GM12891 (cell line): Measurements from ENCODE around the gene MCM9.
A peak's percentile ranks its signal among the peaks of the same experiment; 100 is the strongest.

Source experiments
- DNase-seq: peaks from one replicate; pipeline ENCODE4 v3.0.0; 2011; ENCODE audit warnings: low spot score; ENCODE audit not compliant: insufficient read length
- FAIRE-seq: peaks from 2 replicates; lab custom pipeline; 2011; peaks lifted over from hg19 to GRCh38; lab: Jason Lieb, UNC
- PAX5 ChIP-seq: IDR thresholded peaks from 2 replicates; pipeline ENCODE4 v1.6.1; 2011; ENCODE audit warnings: low read length, moderate library complexity, mild to moderate bottlenecking; ENCODE audit not compliant: insufficient read depth, severe bottlenecking
- POLR2A ChIP-seq: IDR thresholded peaks from 2 replicates; pipeline ENCODE4 v1.6.1; 2011; ENCODE audit warnings: low read depth, low read length, control low read depth
- POLR2AphosphoS5 ChIP-seq: IDR thresholded peaks from 2 replicates; pipeline ENCODE4 v1.6.1; 2011; ENCODE audit warnings: low read depth, low read length, control low read depth
- POU2F2 ChIP-seq: IDR thresholded peaks from 2 replicates; pipeline ENCODE4 v1.6.1; 2011; ENCODE audit warnings: low read depth, mild to moderate bottlenecking, control low read depth, low read length, moderate library complexity
- SPI1 ChIP-seq: IDR thresholded peaks from 2 replicates; pipeline ENCODE4 v1.6.1; 2011; ENCODE audit warnings: low read depth, low read length, control low read depth
- TAF1 ChIP-seq: IDR thresholded peaks from 2 replicates; pipeline ENCODE4 v1.6.1; 2011; ENCODE audit warnings: low read depth, low read length, control low read depth

MCM9 gene

GRCh38 chr6:118895261-118895560 is 39.7 kb downstream of the MCM9 start:
- DNase-seq (no peak), FAIRE-seq (no peak)
- no peak for TF ChIP-seq PAX5
- no peak for TF ChIP-seq POLR2AphosphoS5
- TF ChIP-seq POLR2A = no peak

GRCh38 chr6:118894425-118895260 is 40.3 kb downstream of the MCM9 start:
- peak; percentile 26 for DNase-seq
- peak; percentile 82 for FAIRE-seq
- TF ChIP-seq POU2F2 = no peak
- TF ChIP-seq POLR2AphosphoS5 = peak; percentile 61; the same call in 1 of the 2 replicates
- no peak for TF ChIP-seq SPI1
- no peak for TF ChIP-seq TAF1
- TF ChIP-seq POLR2A = peak; percentile 71; the same call in 1 of the 2 replicates
- peak; percentile 26 for TF ChIP-seq PAX5

- DNase-seq = peak; percentile 54
- TF ChIP-seq PAX5 (no peak), POLR2AphosphoS5 (peak; percentile 66; the same call in 1 of the 2 replicates), TAF1 (peak; percentile 75), POLR2A (peak; percentile 21)
- FAIRE-seq = peak; percentile 91
Observed at GRCh38 chr6:118893807-118894424, 41.0 kb downstream of the MCM9 start, which contains the start of gene ASF1A. TSS of gene ASF1A (plus strand) at chr6:118894152. CDS start at chr6:118894414, 262 bp downstream.

GRCh38 chr6:118893064-118893806 is 41.7 kb downstream of the MCM9 start:
- FAIRE-seq = no peak
- no peak for DNase-seq
- TF ChIP-seq POLR2AphosphoS5 (0 out of 2 replicates have a peak, but pooled peaks have one; percentile 10), POLR2A (peak; percentile 44), SPI1 (no peak), TAF1 (peak; percentile 67; the same call in 1 of the 2 replicates), PAX5 (no peak), POU2F2 (no peak)

- FAIRE-seq (peak; percentile 76), DNase-seq (no peak)
- TF ChIP-seq SPI1 = peak; percentile 34; the same call in 1 of the 2 replicates
- no peak for TF ChIP-seq PAX5
Observed at GRCh38 chr6:118892355-118892991, 42.5 kb downstream of the MCM9 start.

- DNase-seq (no peak), FAIRE-seq (peak; percentile 88)
- TF ChIP-seq TAF1 (no peak), SPI1 (peak; percentile 94), POLR2AphosphoS5 (peak; percentile 18; the same call in 1 of the 2 replicates), POLR2A (peak; percentile 37; the same call in 1 of the 2 replicates)
Observed at GRCh38 chr6:118890997-118891790, 43.8 kb downstream of the MCM9 start.

GRCh38 chr6:118889163-118889562 is 45.8 kb downstream of the MCM9 start:
- FAIRE-seq = no peak
- TF ChIP-seq TAF1 (no peak), POLR2A (no peak), POU2F2 (no peak), POLR2AphosphoS5 (no peak), PAX5 (no peak), SPI1 (no peak)
- DNase-seq = no peak

- TF ChIP-seq POU2F2 = no peak
- TF ChIP-seq PAX5 = no peak
- TF ChIP-seq POLR2A = no peak
- TF ChIP-seq SPI1 = no peak
- no peak for TF ChIP-seq POLR2AphosphoS5
- TF ChIP-seq TAF1 = no peak
- DNase-seq (no peak), FAIRE-seq (no peak)
Observed at GRCh38 chr6:118886641-118887040, 48.3 kb downstream of the MCM9 start.
